HepG2 (cell line): ENCODE measurements around the gene SRRM2. TPM values are rescaled to one million over a fixed set of nuclear protein-coding genes. Genes with fewer than 3 reads are reported as not detected.
A peak's percentile ranks its signal among the peaks of the same experiment; 100 is the strongest.

Source experiments
- ATAC-seq: fragments of 200-7000 bp; cut with Tn5 transposase; 3 replicates; pipeline ENCODE4 v1.9.1; 2020; ENCODE audit warnings: mild to moderate bottlenecking, moderate library complexity
- BruUV-seq: library from RNA; stranded (reverse); fragments of 400-500 nt; replicated peaks from 2 replicates; lab custom pipeline; 2021; lab: Mats Ljungman, UMichigan
- CTCF ChIA-PET: fragments of 300-600 bp; formaldehyde crosslinking; extraction: SDS; loops from one replicate; lab custom pipeline; 2021; ENCODE audit warnings: low total read pairs, inconsistent platforms, low intra/inter-chr PET ratio; lab: Yijun Ruan, JAX
- POLR2A ChIA-PET: fragments of 350-600 bp; sonication (Branson Sonifier 250); formaldehyde crosslinking; loops from one replicate; lab custom pipeline; 2020; ENCODE audit warnings: antibody characterized with exemption, inconsistent platforms; lab: Yijun Ruan, JAX
- DNase-seq: peaks from one replicate; pipeline ENCODE4 v3.0.0-alpha.2; 2015; ENCODE audit warnings: low spot score
- FAIRE-seq: peaks from 3 replicates; lab custom pipeline; 2011; peaks lifted over from hg19 to GRCh38; lab: Jason Lieb, UNC
- H2AFZ ChIP-seq: one replicate; pipeline ENCODE4 v1.6.1; 2011; ENCODE audit warnings: low read length, inconsistent platforms
- H3K27ac ChIP-seq: fragments of 300-600 bp; 3 replicates; pipeline ENCODE4 v1.8.0; 2011; ENCODE audit warnings: mixed run types, mild to moderate bottlenecking, mixed read lengths, low read length, inconsistent platforms; ENCODE audit not compliant: insufficient read depth; ENCODE audit errors: extremely low read length
- H3K27me3 ChIP-seq, 2 experiments: fragments of 200-600 bp in 1 of 2; 2 replicates in 1 of 2; 3 replicates in 1 of 2; pipeline versions ENCODE4 v1.6.0 to v1.8.0; 2011; ENCODE audit warnings: low read length in 2 of 2, mild to moderate bottlenecking in 2 of 2, moderate library complexity in 2 of 2, inconsistent platforms in 1 of 2; ENCODE audit not compliant: insufficient read depth in 2 of 2, control insufficient read depth in 1 of 2
- H3K36me3 ChIP-seq, 2 experiments: fragments of 200-600 bp in 1 of 2; replicated peaks in 1 of 2; 2 replicates in 1 of 2; 3 replicates in 1 of 2; pipeline versions ENCODE4 v1.5.1 to v1.8.0; 2011; ENCODE audit warnings: low read length in 2 of 2, inconsistent platforms in 1 of 2; ENCODE audit not compliant: insufficient read depth in 2 of 2, control insufficient read depth in 1 of 2
- H3K4me1 ChIP-seq: 2 replicates; pipeline ENCODE4 v1.5.1; 2012; ENCODE audit warnings: low read length, inconsistent platforms; ENCODE audit not compliant: insufficient read depth
- H3K4me2 ChIP-seq: 2 replicates; pipeline ENCODE4 v1.6.0; 2011; ENCODE audit warnings: low read depth, low read length, inconsistent platforms
- H3K4me3 ChIP-seq, 3 experiments: fragments of 200-600 bp in 1 of 3; sonication (generic), shearing (Covaris generic) in 1 of 3; replicated peaks in 1 of 3; 2 replicates each; pipeline ENCODE4 v1.5.1; 2011 to 2016; ENCODE audit warnings: low read length in 3 of 3, inconsistent platforms in 2 of 3, low read depth in 2 of 3, mild to moderate bottlenecking in 2 of 3, control low read depth in 1 of 3, mixed read lengths in 1 of 3; ENCODE audit not compliant: insufficient read depth in 1 of 3
- H3K79me2 ChIP-seq: one replicate; pipeline ENCODE4 v1.6.1; 2011; ENCODE audit warnings: low read length, inconsistent platforms; ENCODE audit not compliant: insufficient read depth
- H3K9ac ChIP-seq: 2 replicates; pipeline ENCODE4 v1.6.0; 2011; ENCODE audit warnings: mild to moderate bottlenecking, low read depth, low read length, inconsistent platforms; ENCODE audit not compliant: insufficient read depth
- H3K9me3 ChIP-seq: 2 replicates; pipeline ENCODE4 v1.5.1; 2012; ENCODE audit warnings: mild to moderate bottlenecking, low read length
- H4K20me1 ChIP-seq: 2 replicates; pipeline ENCODE4 v1.6.0; 2011; ENCODE audit warnings: inconsistent platforms, mild to moderate bottlenecking, low read length, moderate library complexity; ENCODE audit not compliant: insufficient read depth
- FOXO1 ChIP-seq: sonication (generic); formaldehyde crosslinking; IDR thresholded peaks from 2 replicates; pipeline ENCODE4 v1.4.0; 2020; ENCODE audit warnings: missing genetic modification reagents
- HNRNPH1 ChIP-seq: fragments of 200-400 bp; formaldehyde crosslinking; optimal IDR thresholded peaks from 2 replicates; pipeline ENCODE3; 2017; ENCODE audit warnings: mild to moderate bottlenecking, low read depth, low read length
- ZNF639 ChIP-seq: conservative IDR thresholded peaks from 2 replicates; pipeline ENCODE4 v1.6.1; 2018; ENCODE audit warnings: missing genetic modification reagents
- WGBS: methylation state at CpG from one replicate; pipeline ENCODE4 v1.1.6; 2017; ENCODE audit warnings: low lambda C conversion rate; 5-methylcytosine and 5-hydroxymethylcytosine counted together
- in situ Hi-C: cut with HindIII; loops from 2 replicates; pipeline ENCODE4 v1.10.0; 2017; ENCODE audit warnings: low pct_unique_long_range_greater_than_20kb; ENCODE audit not compliant: extremely low pct_ligation_motif_present
- intact Hi-C: fragments of 100-400 bp; cut with micrococcal nuclease; formaldehyde crosslinking; loops from one replicate; pipeline ENCODE4 v1.10.0; 2022; ENCODE audit not compliant: unreplicated experiment
- polyA plus RNA-seq, 8 experiments: library from polyadenylated mRNA; depleted of rRNA in 3 of 8; stranded (reverse) in 7 of 8; unstranded in 1 of 8; fragments of >200 nt; fragmentation: Illumina TruSeq in 4 of 8; extraction: Trizol in 4 of 8; gene quantifications; 2 replicates each; pipeline versions ENCODE4 v1.2.1 to v1.2.3, GENCODE V29; 2011 to 2016; ENCODE audit warnings: low read depth in 4 of 8, missing spikeins in 1 of 8, mixed read lengths in 1 of 8; ENCODE audit not compliant: insufficient read depth in 1 of 8
- total RNA-seq, 5 experiments: library from RNA; depleted of rRNA; stranded (reverse); fragments of >200 nt; fragmentation: Illumina TruSeq; extraction: Trizol; gene quantifications; 2 replicates each; pipeline ENCODE4 v1.2.3, GENCODE V29; 2016; ENCODE audit warnings: low read depth in 1 of 5
- TF ChIP-seq, protein P1 (sequence below): sonication (generic); formaldehyde crosslinking; IDR thresholded peaks from 2 replicates; pipeline ENCODE4 v1.5.0; 2020; ENCODE audit warnings: mild to moderate bottlenecking, missing genetic modification reagents, moderate library complexity

The SRRM2 gene
- total and polyA plus RNA-seq, 2 of the 13 experiments (the other 11 are each of a cell fraction or from before 2014, with no cell fraction given), result 50.4 to 112 TPM

GRCh38 chr16:2716948-2717347, 35.5 kb upstream of the SRRM2 start:
- BruUV-seq, result no TSS peak
- TF ChIP-seq, protein P1, sequence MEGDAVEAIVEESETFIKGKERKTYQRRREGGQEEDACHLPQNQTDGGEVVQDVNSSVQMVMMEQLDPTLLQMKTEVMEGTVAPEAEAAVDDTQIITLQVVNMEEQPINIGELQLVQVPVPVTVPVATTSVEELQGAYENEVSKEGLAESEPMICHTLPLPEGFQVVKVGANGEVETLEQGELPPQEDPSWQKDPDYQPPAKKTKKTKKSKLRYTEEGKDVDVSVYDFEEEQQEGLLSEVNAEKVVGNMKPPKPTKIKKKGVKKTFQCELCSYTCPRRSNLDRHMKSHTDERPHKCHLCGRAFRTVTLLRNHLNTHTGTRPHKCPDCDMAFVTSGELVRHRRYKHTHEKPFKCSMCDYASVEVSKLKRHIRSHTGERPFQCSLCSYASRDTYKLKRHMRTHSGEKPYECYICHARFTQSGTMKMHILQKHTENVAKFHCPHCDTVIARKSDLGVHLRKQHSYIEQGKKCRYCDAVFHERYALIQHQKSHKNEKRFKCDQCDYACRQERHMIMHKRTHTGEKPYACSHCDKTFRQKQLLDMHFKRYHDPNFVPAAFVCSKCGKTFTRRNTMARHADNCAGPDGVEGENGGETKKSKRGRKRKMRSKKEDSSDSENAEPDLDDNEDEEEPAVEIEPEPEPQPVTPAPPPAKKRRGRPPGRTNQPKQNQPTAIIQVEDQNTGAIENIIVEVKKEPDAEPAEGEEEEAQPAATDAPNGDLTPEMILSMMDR (CRISPR knock-in tag), result peak; percentile 10; the same call in 1 of the 2 replicates
- TF ChIP-seq FOXO1 (CRISPR knock-in tag), result no peak
- CTCF ChIA-PET, result interaction anchor here (0.9 kb wide), 1 partner anchor 42 kb away, joined by 3 read pairs; no protein-coding TSS in a partner anchor
- Histone ChIP-seq H3K9ac (no peak overlapping the region), H3K79me2 (no peaks in the 10 kb centered on the region), H3K4me3 (no peak overlapping the region), H3K36me3 (no peaks in the 10 kb centered on the region), H4K20me1 (no peaks in the 10 kb centered on the region), H3K4me1 (peaks cover 23% of the 10 kb centered on the region), H3K9me3 (no peaks in the 10 kb centered on the region), H3K4me2 (no peak overlapping the region), H2AFZ (no peak overlapping the region), H3K27ac (no peak overlapping the region), H3K27me3 (peaks cover 7 to 36% of the 10 kb centered on the region in 2 experiments)
- intact Hi-C loops, result no loop called here
- ATAC-seq (peak; percentile 5; the same call in 2 of the 3 replicates), FAIRE-seq (no peak), DNase-seq (no peak)
- WGBS, result 22% methylated on average over 10 of the region's 10 CpGs
- in situ Hi-C loops, result no loop called here
- POLR2A ChIA-PET, result interaction anchor here (1.4 kb wide), 1 partner anchor 35 kb away, joined by 4 read pairs; the partner anchor contains the start of gene KCTD5

DNA sequence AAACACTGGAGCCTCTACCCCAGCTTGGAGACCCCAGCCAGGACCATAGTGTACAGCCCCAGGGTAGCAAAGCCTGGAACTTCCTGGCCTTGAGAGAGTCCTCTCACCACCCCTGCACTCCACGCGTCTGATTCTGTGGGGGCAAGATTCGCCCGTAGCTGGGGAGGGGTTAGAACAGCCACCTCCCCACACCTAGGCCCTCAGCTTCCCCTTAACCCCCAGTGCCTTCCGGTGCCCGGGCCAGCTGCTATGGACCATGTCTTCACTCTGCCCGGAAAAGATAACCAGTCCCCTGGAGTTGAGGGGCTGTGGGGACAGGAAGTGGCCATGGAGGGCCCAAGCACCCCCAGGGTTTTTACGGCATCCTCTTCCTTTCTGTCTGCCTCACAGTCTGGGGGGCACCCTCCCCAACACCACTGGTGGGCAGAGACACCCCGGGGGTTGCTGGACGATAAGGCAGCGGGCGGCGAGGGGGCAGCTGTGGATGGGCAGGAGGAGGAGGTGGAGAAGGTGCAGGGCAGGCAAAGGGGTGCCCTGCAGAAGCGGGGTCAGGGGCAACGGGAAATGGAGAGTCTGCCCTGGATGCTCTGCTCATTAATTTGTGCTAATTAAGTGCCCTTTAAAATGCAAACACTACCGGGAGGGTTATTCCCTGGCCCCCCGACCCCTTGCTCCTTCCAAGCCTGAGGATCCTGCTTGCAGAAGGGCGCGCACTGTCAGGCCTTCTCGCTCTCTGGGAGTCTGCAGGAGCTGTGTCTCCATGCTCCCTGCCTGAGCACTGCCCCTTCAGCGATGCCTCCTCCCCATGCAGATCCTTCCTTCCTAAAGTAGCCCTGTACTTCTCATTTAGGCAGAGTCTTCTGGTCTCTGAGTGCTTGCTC, 34.8 kb upstream of the SRRM2 start:
- in situ Hi-C loops, result no loop called here
- WGBS, result 61% methylated on average over 15 of the region's 21 CpGs
- POLR2A ChIA-PET, result interaction anchor here (1.3 to 1.4 kb wide), 1 partner anchor 35 kb away, joined by 3 to 4 read pairs; the partner anchor contains the start of gene KCTD5
- H3K4me3 ChIP-seq, result no peak overlapping the region
- no peak for DNase-seq
- H3K9ac ChIP-seq, result no peak overlapping the region
- no peak overlapping the region for H3K27ac ChIP-seq
- no peak overlapping the region for H3K4me2 ChIP-seq
- H4K20me1 ChIP-seq, result no peaks in the 10 kb centered on the region
- no TSS peak for BruUV-seq
- no peak for TF ChIP-seq ZNF639
- no peak for TF ChIP-seq HNRNPH1
- TF ChIP-seq, all 625 proteins: peak for 0
- H3K27me3 ChIP-seq, result peaks cover 7 to 31% of the 10 kb centered on the region in 2 experiments
- CTCF ChIA-PET, result no interaction called here
- H3K9me3 ChIP-seq, result no peaks in the 10 kb centered on the region
- intact Hi-C loops, result no loop called here
- FAIRE-seq (no peak), ATAC-seq (no peak)
- H3K79me2 ChIP-seq, result no peaks in the 10 kb centered on the region
- peaks cover 27% of the 10 kb centered on the region for H3K4me1 ChIP-seq
- H3K36me3 ChIP-seq, result no peaks in the 10 kb centered on the region
- no peak overlapping the region for H2AFZ ChIP-seq
